HG03378 (cell line): ENCODE results near the gene TFDP3.

Experiments used
- ATAC-seq: cut with Tn5 transposase; IDR thresholded peaks from one replicate; pipeline ENCODE4 v1.9.1; 2021; ENCODE audit warnings: mild to moderate bottlenecking, moderate library complexity; ENCODE audit not compliant: unreplicated experiment

The TFDP3 gene

GRCh38 chrX:133188631-133189030 is 29.5 kb downstream of the TFDP3 start:
- no peak for ATAC-seq

- no peak for ATAC-seq
These were observed 32.2 kb downstream of the TFDP3 start for GRCh38 chrX:133185938-133186337.

- no peak for ATAC-seq
These were observed 33.0 kb downstream of the TFDP3 start for GRCh38 chrX:133185119-133185518.

GRCh38 chrX:133183806-133184205 is 34.3 kb downstream of the TFDP3 start:
- no peak for ATAC-seq

- no peak for ATAC-seq
These were observed 38.7 kb downstream of the TFDP3 start for GRCh38 chrX:133179500-133179899.

GRCh38 chrX:133177202-133177601 is 41.0 kb downstream of the TFDP3 start:
- ATAC-seq: no peak

GRCh38 chrX:133175605-133176004 is 42.5 kb downstream of the TFDP3 start:
- no peak for ATAC-seq

GRCh38 chrX:133175162-133175561 is 43.0 kb downstream of the TFDP3 start:
- no peak for ATAC-seq

GRCh38 chrX:133171962-133172708 is 46.0 kb downstream of the TFDP3 start:
- no peak for ATAC-seq
